HCT116 (cell line): Measurements from ENCODE around the gene PRPF4.

Source experiments
- CEBPB ChIP-seq: IDR thresholded peaks from 2 replicates; pipeline ENCODE4 v1.6.1; 2012; ENCODE audit warnings: low read depth
- EZH2 ChIP-seq: fragments of 200-600 bp; sonication (generic); IDR thresholded peaks from 2 replicates; pipeline ENCODE4 v1.6.1; 2017; ENCODE audit warnings: antibody characterized with exemption, mixed run types
- JUND ChIP-seq: IDR thresholded peaks from 2 replicates; pipeline ENCODE4 v1.6.1; 2012
- YY1 ChIP-seq: IDR thresholded peaks from 2 replicates; pipeline ENCODE4 v1.6.1; 2011; ENCODE audit warnings: low read length, low read depth, moderate library complexity, mild to moderate bottlenecking; ENCODE audit not compliant: insufficient replicate concordance; ENCODE audit errors: extremely low read depth
- TF ChIP-seq, protein P1 (sequence below), 3 experiments: fragments of 200-600 bp in 1 of 3; sonication (generic) in 1 of 3; IDR thresholded peaks in 2 of 3; conservative IDR thresholded peaks in 1 of 3; 2 replicates each; pipeline ENCODE4 v1.5.1; 2012 to 2017; ENCODE audit warnings: low read depth in 2 of 3, low read length in 2 of 3, antibody characterized with exemption in 1 of 3, borderline replicate concordance in 1 of 3, control low read depth in 1 of 3, mild to moderate bottlenecking in 1 of 3, mixed read lengths in 1 of 3, mixed run types in 1 of 3, moderate library complexity in 1 of 3; ENCODE audit not compliant: insufficient read depth in 1 of 3
- TF ChIP-seq, protein P2 (sequence below): IDR thresholded peaks from 2 replicates; pipeline ENCODE4 v1.6.1; 2011; ENCODE audit warnings: mild to moderate bottlenecking, low read length, moderate library complexity; ENCODE audit not compliant: insufficient replicate concordance; ENCODE audit errors: extremely low read depth

DNA sequence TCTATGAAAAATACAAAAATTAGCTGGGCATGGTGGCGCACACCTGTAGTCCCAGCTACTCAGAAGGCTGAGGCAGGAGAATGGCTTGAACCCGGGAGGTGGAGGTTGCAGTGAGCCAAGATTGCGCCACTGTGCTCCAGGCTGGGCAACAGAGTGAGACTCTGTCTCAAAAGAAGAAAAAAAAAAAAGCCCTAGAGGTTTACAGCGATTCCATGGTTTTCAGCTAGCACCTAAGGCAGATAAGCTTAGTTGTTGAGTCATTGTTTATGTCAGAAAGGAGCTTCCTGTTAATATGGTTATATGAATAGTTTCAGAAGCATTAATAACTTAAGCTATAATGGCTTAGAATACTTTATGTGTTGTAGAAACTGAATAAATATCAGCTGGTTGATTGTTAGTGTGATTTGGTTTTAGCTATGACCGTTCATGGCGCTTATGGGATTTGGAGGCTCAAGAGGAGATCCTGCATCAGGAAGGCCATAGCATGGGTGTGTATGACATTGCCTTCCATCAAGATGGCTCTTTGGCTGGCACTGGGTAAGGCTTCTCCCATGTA is 14.7 kb downstream of the PRPF4 start:
- TF ChIP-seq YY1 (no peak), JUND (no peak), EZH2 (no peak), CEBPB (no peak)
- TF ChIP-seq, protein P1, sequence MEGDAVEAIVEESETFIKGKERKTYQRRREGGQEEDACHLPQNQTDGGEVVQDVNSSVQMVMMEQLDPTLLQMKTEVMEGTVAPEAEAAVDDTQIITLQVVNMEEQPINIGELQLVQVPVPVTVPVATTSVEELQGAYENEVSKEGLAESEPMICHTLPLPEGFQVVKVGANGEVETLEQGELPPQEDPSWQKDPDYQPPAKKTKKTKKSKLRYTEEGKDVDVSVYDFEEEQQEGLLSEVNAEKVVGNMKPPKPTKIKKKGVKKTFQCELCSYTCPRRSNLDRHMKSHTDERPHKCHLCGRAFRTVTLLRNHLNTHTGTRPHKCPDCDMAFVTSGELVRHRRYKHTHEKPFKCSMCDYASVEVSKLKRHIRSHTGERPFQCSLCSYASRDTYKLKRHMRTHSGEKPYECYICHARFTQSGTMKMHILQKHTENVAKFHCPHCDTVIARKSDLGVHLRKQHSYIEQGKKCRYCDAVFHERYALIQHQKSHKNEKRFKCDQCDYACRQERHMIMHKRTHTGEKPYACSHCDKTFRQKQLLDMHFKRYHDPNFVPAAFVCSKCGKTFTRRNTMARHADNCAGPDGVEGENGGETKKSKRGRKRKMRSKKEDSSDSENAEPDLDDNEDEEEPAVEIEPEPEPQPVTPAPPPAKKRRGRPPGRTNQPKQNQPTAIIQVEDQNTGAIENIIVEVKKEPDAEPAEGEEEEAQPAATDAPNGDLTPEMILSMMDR (IDR thresholded peaks at IDR 0.05 in 2 of 3, conservative IDR thresholded peaks at IDR 0.05 in 1 of 3; ENCODE audit: borderline replicate concordance in 1 of 3, insufficient read depth in 1 of 3, low read depth in 2 of 3, low read length in 2 of 3): no peak
- TF ChIP-seq, protein P2, sequence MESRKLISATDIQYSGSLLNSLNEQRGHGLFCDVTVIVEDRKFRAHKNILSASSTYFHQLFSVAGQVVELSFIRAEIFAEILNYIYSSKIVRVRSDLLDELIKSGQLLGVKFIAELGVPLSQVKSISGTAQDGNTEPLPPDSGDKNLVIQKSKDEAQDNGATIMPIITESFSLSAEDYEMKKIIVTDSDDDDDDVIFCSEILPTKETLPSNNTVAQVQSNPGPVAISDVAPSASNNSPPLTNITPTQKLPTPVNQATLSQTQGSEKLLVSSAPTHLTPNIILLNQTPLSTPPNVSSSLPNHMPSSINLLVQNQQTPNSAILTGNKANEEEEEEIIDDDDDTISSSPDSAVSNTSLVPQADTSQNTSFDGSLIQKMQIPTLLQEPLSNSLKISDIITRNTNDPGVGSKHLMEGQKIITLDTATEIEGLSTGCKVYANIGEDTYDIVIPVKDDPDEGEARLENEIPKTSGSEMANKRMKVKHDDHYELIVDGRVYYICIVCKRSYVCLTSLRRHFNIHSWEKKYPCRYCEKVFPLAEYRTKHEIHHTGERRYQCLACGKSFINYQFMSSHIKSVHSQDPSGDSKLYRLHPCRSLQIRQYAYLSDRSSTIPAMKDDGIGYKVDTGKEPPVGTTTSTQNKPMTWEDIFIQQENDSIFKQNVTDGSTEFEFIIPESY: no peak
